Measurements from ENCODE around the gene CTDSP1.

- TF ChIP-seq CTCF (IDR thresholded peaks at IDR 0.05; ENCODE audit: borderline replicate concordance, extremely low read depth, low read length, poor library complexity, severe bottlenecking) (no peak), EZH2 (IDR thresholded peaks at IDR 0.05; ENCODE audit: borderline replicate concordance, low read depth, low read length, severe bottlenecking) (no peak)
Observed at GRCh38 chr2:218378053-218378452, 21.6 kb upstream of the CTDSP1 start.

Measured in DND-41 (cell line).